Measurements from ENCODE around the gene SALL2.
"Not testable (repeated sequence)": the region's sequence is repeated elsewhere in the genome, so short reads cannot be mapped to it uniquely, and the experiment has no call there.

SALL2 gene

GRCh38 chr14:21525962-21526671 lies at the start of gene SALL2:
TSS of gene SALL2 (minus strand) at chr14:21526346. CDS start at chr14:21526127, 219 bp downstream.
- peak; percentile 95 for DNase-seq (ENCODE audit: low spot score)

GRCh38 chr14:21575661-21576060 lies 49.5 kb upstream of the SALL2 start:
- DNase-seq (ENCODE audit: low spot score): no peak

GRCh38 chr14:21572604-21573003 lies 46.5 kb upstream of the SALL2 start:
- DNase-seq (ENCODE audit: low spot score): no peak

GRCh38 chr14:21558703-21559170 lies 32.6 kb upstream of the SALL2 start:
- no peak for DNase-seq (ENCODE audit: low spot score)

- DNase-seq (ENCODE audit: low spot score): peak; percentile 97
Observed at GRCh38 chr14:21557084-21557901, 31.1 kb upstream of the SALL2 start.

GRCh38 chr14:21556378-21557083 lies 30.4 kb upstream of the SALL2 start:
- DNase-seq (ENCODE audit: low spot score): no peak

- DNase-seq (ENCODE audit: low spot score): no peak
Observed at GRCh38 chr14:21553266-21553665, 27.1 kb upstream of the SALL2 start.

- not testable (repeated sequence) for DNase-seq (ENCODE audit: low spot score)
Observed at GRCh38 chr14:21544588-21544987, 18.4 kb upstream of the SALL2 start.

- no peak for DNase-seq (ENCODE audit: low spot score)
Observed at GRCh38 chr14:21543963-21544362, 17.8 kb upstream of the SALL2 start.

GRCh38 chr14:21543521-21543960 lies 17.4 kb upstream of the SALL2 start:
- DNase-seq (ENCODE audit: low spot score): no peak

- DNase-seq (ENCODE audit: low spot score): no peak
Observed at GRCh38 chr14:21541413-21542074, 15.4 kb upstream of the SALL2 start.

GRCh38 chr14:21539189-21539940 lies 13.2 kb upstream of the SALL2 start:
- no peak for DNase-seq (ENCODE audit: low spot score)

- DNase-seq (ENCODE audit: low spot score): no peak
Observed at GRCh38 chr14:21537090-21537424, 10.9 kb upstream of the SALL2 start.

- DNase-seq (ENCODE audit: low spot score): no peak
Observed at GRCh38 chr14:21536418-21537089, 10.4 kb upstream of the SALL2 start.

- no peak for DNase-seq (ENCODE audit: low spot score)
Observed at GRCh38 chr14:21535545-21536417, 9.6 kb upstream of the SALL2 start.

GRCh38 chr14:21534576-21534975 lies 8.4 kb upstream of the SALL2 start:
- DNase-seq (ENCODE audit: low spot score): no peak

GRCh38 chr14:21533294-21533693 lies 7.1 kb upstream of the SALL2 start:
- DNase-seq (ENCODE audit: low spot score): no peak

- no peak for DNase-seq (ENCODE audit: low spot score)
Observed at GRCh38 chr14:21529515-21529914, 3.4 kb upstream of the SALL2 start.

Measured in cerebellar cortex (tissue), 1 donor.